ENCODE measurements around the gene PTPN1.

Gene PTPN1

DNA sequence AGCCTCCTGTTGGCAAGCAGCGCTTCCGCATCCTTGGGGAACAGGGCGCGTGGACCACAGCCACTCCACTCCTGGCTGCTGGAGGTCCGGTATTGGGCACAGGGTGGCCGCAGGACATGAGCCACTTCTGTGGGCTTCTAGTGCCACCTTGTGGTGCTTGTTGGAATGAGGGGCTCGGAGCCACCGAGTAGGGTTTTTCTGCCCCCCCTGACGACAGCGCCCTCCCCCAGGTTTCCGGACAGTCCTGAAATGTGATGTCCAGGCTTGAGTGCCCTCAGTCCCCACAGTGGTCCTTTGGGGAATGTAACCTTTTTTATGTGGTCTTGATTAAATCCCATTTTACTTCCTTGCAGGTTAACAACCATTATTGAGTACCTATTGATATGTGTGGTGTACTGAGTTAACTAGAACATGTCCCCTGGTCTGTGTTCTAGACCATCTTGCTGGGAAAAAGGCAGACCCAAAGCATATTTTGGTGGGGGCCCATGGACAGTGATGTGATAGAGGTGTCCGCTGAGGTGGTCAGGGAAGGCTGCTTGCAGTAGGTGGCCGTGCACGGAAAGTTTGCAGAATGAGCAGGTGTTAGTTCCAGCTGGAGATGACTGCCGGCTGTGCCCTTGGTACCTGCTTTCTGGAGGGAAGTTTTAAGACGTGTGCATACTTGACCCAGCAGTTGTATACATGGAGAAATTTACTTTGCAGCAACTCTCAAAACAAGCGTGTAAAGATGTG, 70.0 kb downstream of the PTPN1 start:
- no peak for DNase-seq

DNA sequence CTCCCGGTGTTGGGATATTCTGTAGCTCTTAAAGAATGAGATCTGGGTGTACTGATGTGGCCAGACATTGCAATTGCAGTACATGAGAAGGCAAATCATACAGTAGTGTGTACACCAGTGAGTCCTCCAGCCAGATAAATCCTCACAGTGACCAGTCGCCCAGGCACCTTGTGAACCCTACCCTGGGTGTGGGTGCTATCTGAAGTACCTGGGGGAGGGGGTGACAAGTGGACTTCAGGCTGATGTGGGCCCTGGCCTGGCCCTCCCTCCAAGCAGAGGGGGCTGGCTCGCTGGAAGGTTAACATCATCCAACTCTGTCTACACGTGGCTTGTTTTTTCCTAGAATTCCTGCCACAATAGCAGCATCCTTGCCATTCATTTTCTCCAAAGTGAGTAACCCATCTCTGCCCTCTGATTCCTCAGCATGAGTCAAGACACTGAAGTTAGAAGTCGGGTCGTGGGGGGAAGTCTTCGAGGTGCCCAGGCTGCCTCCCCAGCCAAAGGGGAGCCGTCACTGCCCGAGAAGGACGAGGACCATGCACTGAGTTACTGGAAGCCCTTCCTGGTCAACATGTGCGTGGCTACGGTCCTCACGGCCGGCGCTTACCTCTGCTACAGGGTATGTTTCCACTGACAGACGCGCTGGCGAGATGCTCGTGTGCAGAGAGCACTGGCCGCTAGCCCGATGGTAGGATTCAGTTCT, 70.8 kb downstream of the PTPN1 start:
- no peak for DNase-seq

- no peak for DNase-seq
Observed at GRCh38 chr20:50582092-50582491, 71.9 kb downstream of the PTPN1 start.

GRCh38 chr20:50582591-50583234, 72.5 kb downstream of the PTPN1 start:
- no peak for DNase-seq

DNA sequence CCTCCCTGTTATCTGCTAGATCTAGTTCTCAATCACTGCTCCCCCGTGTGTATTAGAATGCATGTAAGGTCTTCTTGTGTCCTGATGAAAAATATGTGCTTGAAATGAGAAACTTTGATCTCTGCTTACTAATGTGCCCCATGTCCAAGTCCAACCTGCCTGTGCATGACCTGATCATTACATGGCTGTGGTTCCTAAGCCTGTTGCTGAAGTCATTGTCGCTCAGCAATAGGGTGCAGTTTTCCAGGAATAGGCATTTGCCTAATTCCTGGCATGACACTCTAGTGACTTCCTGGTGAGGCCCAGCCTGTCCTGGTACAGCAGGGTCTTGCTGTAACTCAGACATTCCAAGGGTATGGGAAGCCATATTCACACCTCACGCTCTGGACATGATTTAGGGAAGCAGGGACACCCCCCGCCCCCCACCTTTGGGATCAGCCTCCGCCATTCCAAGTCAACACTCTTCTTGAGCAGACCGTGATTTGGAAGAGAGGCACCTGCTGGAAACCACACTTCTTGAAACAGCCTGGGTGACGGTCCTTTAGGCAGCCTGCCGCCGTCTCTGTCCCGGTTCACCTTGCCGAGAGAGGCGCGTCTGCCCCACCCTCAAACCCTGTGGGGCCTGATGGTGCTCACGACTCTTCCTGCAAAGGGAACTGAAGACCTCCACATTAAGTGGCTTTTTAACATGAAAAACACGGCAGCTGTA, 73.4 kb downstream of the PTPN1 start:
- DNase-seq: no peak

DNA sequence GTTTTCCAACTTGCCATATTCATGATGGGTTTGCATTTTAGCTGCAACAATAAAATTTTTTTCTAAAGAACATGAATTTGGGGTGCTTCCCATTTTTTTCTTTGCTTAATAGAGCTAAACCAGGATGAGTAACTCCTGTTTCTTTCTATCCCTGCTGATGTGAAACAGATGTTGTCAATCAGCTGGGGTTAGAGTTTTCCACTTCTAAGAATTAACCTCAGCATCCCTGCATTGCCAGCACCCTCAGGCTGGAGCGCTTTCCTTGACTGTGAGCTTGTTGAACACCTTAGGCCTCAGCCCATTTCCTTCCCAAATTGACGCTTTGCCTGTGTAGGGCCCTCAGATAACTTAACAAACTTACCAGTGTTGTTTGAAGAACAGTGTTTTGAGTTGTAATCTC, 74.5 kb downstream of the PTPN1 start:
- DNase-seq: no peak

DNA sequence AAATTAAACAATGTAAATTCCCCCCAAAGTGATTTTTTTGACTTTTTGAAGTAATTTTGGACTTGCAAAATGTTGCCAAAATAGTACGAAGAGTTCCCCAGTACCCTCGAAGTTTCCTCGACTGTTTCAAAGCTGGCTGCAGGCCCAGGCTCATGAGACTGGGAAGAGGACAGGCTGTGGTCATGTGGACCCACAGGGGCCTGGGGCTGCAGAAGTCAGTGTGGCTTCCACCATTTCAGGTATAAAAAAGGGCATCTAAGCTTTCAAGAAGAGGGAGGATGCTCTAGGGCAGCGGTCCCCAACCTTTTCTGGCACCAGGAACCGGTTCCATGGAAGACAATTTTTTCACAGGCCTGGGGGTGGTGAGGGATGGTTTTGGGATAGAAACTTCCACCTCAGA, 75.0 kb downstream of the PTPN1 start:
- DNase-seq: no peak

DNA sequence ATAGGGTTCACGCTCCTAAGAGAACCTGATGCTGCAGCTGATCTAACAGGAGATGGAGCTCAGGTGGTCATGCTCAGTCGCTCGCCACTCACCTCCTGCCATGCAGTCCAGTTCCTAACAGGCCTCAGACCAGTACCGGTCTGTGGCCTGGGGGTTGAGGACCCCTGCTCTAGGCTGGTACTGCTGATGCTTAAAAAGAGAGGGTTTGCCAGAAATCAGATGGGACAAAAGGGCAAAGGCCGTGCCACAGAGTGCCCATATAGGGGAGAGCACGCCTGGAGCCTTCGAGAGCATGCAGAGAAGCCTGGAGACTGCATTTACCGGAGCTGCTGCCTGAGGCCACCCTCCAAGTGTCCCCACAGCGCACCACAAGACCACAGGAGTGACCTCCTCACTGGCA, 75.5 kb downstream of the PTPN1 start:
- DNase-seq: no peak

- DNase-seq: no peak
Observed at GRCh38 chr20:50586531-50587232, 76.5 kb downstream of the PTPN1 start.

GRCh38 chr20:50587291-50587961, 77.2 kb downstream of the PTPN1 start:
- DNase-seq: no peak

GRCh38 chr20:50588034-50588736, 78.0 kb downstream of the PTPN1 start:
- no peak for DNase-seq

DNA sequence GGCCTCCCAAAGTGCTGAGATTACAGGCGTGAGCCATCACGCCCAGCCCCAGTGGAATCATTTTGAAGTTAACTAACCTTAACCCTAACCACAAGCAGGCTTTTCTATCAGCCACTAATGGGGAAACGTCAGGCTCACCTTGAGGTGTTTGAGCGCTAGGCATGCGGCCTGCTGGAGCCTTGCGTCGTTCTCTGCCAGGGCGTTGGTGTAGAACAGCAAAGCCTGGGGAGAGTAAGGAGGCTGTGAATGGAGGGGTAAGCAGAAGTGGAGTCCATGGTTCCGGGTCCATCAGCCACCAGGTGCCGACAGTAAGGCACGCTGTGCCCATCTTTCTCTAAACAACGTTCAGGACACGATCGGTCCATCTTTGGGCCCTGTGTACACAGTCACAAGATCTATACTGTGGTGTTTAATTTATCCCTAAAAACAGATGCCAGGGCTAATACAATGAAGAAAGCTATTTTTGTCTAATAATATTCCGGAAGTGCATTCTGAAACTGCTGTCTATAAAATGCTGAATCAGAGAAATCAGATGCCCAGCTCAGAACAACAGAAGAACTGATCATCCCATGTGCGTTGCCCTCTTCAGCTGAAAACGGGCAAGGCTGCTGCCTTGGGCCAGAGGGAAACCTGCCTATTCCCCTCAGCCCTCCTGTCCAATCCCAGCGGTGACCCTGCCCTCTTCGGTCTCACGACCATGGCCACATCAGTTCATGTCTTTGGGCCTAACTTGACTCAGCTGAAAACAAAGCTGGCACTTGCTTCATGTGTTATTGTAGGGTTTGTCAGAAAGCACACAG, 79.6 kb downstream of the PTPN1 start:
- no peak for DNase-seq

- no peak for DNase-seq
Observed at GRCh38 chr20:50590348-50590664, 80.1 kb downstream of the PTPN1 start.

- no peak for DNase-seq
Observed at GRCh38 chr20:50591233-50591852, 81.2 kb downstream of the PTPN1 start.

- DNase-seq: no peak
Observed at GRCh38 chr20:50592282-50593004, 82.3 kb downstream of the PTPN1 start.

DNA sequence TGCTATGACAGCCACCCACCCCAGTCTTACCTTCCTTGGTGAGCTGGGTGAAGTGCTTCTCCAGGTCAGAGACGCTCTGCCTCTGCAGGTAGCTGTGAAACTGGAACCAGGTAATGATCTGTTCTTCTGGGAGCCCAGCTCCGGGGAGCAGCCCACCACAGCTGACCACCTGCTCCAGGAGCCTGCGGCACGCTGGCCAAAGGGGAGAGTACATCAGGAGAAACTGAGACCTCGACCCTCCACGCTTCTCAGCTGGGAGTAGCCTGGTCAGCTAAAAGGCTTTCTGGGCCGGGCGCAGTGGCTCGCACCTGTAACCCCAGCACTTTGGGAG, 82.8 kb downstream of the PTPN1 start:
- no peak for DNase-seq

DNA sequence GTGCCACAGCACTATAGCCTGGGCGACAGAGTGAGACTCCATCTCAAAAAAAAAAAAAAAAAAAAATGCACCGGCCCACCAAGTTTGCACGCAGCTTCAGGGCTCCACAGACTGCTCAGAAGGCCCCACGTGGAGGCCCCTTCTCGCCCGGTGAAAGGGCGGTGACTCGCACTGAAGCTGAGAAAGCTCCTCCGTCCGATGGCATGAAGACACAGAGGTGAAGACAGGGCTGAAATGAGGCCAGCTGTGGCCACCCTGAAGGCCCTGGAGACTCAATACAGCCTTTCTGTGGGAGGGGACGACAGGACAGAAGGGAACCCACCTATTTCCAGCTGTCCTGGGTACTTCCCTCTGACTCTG, 84.0 kb downstream of the PTPN1 start:
- no peak for DNase-seq

GRCh38 chr20:50594591-50595432, 84.6 kb downstream of the PTPN1 start:
- DNase-seq: no peak

DNA sequence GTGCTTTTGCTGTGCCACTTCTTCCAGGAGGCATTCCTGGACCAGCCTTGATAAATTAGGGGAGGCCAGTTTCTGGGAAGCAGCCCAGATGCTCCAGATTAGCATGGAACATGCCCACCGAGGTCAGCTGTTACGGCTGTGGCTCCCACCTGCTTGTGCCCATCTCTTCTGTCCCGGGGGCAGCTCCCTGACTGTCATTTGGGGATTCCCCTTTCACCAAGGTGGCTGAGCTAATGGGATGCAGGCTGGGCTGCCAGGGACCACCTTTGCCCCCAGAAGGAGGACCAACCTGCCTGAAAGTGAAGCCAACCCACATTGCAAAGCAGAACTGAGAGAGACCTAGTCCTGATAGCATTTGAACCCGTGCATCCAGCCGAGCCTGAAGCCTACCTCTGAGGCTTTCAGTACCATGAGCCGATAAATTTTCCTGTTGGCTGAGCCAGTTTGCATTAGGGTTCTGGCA, 85.3 kb downstream of the PTPN1 start:
- DNase-seq: no peak
